CD14-positive monocyte (primary cell): ENCODE data around the gene NEFH. TPM values are rescaled to one million over a fixed set of nuclear protein-coding genes. Genes with fewer than 3 reads are reported as not detected.

Experiments used
- DNase-seq, 3 donors: peaks; one replicate each; pipeline ENCODE4 v3.0.0-alpha.2; 2011 to 2022
- H2AFZ ChIP-seq: 2 replicates; pipeline ENCODE4 v1.6.0; 2012; ENCODE audit warnings: mild to moderate bottlenecking, low read depth, low read length, inconsistent platforms; ENCODE audit not compliant: insufficient read depth, poor library complexity, severe bottlenecking
- H3K27ac ChIP-seq, 2 donors: 1 replicate in 1 of 2; 2 replicates in 1 of 2; pipeline ENCODE4 v1.5.1; 2012 to 2013; ENCODE audit warnings: low read length in 2 of 2, control low read depth in 1 of 2, inconsistent platforms in 1 of 2, low read depth in 1 of 2, mild to moderate bottlenecking in 1 of 2
- H3K27me3 ChIP-seq, 2 donors: one replicate each; pipeline versions ENCODE4 v1.6.0 to v1.6.1; 2011 to 2013; ENCODE audit warnings: low read length in 2 of 2; ENCODE audit not compliant: control insufficient read depth in 2 of 2, insufficient read depth in 2 of 2
- H3K36me3 ChIP-seq, 2 donors: replicated peaks in 1 of 2; 1 replicate in 1 of 2; 2 replicates in 1 of 2; pipeline versions ENCODE4 v1.5.1 to v1.6.1; 2012 to 2013; ENCODE audit warnings: low read length in 2 of 2, control low read depth in 1 of 2, inconsistent platforms in 1 of 2, mild to moderate bottlenecking in 1 of 2; ENCODE audit not compliant: insufficient read depth in 2 of 2, control insufficient read depth in 1 of 2
- H3K4me1 ChIP-seq, 2 donors: 1 replicate in 1 of 2; 2 replicates in 1 of 2; pipeline versions ENCODE4 v1.5.1 to v1.6.1; 2012 to 2013; ENCODE audit warnings: low read length in 2 of 2, control low read depth in 1 of 2, inconsistent platforms in 1 of 2, mild to moderate bottlenecking in 1 of 2, moderate library complexity in 1 of 2; ENCODE audit not compliant: insufficient read depth in 2 of 2, control insufficient read depth in 1 of 2
- H3K4me2 ChIP-seq: replicated peaks from 2 replicates; pipeline ENCODE3; 2012; ENCODE audit warnings: low read length, moderate library complexity, mild to moderate bottlenecking; ENCODE audit not compliant: poor library complexity, severe bottlenecking; ENCODE audit errors: extremely low read depth
- H3K4me3 ChIP-seq, 3 experiments: fragments of 200-600 bp in 1 of 3; sonication (generic) in 1 of 3; replicated peaks in 1 of 3; 1 replicate in 2 of 3; 2 replicates in 1 of 3; pipeline ENCODE4 v1.5.1; 2011 to 2013; ENCODE audit warnings: low read length in 3 of 3, mild to moderate bottlenecking in 3 of 3, control low read depth in 2 of 3, low read depth in 2 of 3, inconsistent platforms in 1 of 3, moderate library complexity in 1 of 3
- H3K79me2 ChIP-seq: 2 replicates; pipeline ENCODE4 v1.6.0; 2012; ENCODE audit warnings: mild to moderate bottlenecking, control low read depth, inconsistent platforms, low read length, moderate library complexity; ENCODE audit not compliant: insufficient read depth
- H3K9ac ChIP-seq: 2 replicates; pipeline ENCODE4 v1.6.0; 2017; ENCODE audit warnings: low read length, mild to moderate bottlenecking; ENCODE audit not compliant: insufficient read depth, poor library complexity, severe bottlenecking
- H3K9me3 ChIP-seq, 2 donors: replicated peaks in 1 of 2; 1 replicate in 1 of 2; 2 replicates in 1 of 2; pipeline versions ENCODE4 v1.5.1 to v1.6.1; 2012 to 2013; ENCODE audit warnings: low read length in 2 of 2, control low read depth in 1 of 2; ENCODE audit not compliant: control insufficient read depth in 1 of 2, insufficient read depth in 1 of 2
- H4K20me1 ChIP-seq: 2 replicates; pipeline ENCODE4 v1.6.0; 2012; ENCODE audit warnings: mild to moderate bottlenecking, low read length, control low read depth, moderate library complexity; ENCODE audit not compliant: insufficient read depth
- H3K27ac Mint-ChIP-seq, 7 donors: one replicate each; pipeline ENCODE4 v1.8.0; 2020; ENCODE audit warnings: mild to moderate bottlenecking in 7 of 7, mixed read lengths in 7 of 7, moderate library complexity in 6 of 7, inconsistent platforms in 2 of 7
- H3K27me3 Mint-ChIP-seq, 3 donors: one replicate each; pipeline ENCODE4 v1.8.0; 2021 to 2022; ENCODE audit warnings: low read depth in 3 of 3, mild to moderate bottlenecking in 3 of 3, mixed read lengths in 3 of 3, moderate library complexity in 3 of 3, inconsistent platforms in 1 of 3
- H3K36me3 Mint-ChIP-seq, 2 donors: one replicate each; pipeline ENCODE4 v1.8.0; 2020; ENCODE audit warnings: mixed read lengths in 2 of 2, inconsistent platforms in 1 of 2, mild to moderate bottlenecking in 1 of 2
- H3K4me1 Mint-ChIP-seq: one replicate; pipeline ENCODE4 v1.8.0; 2020; ENCODE audit warnings: mild to moderate bottlenecking, mixed read lengths
- H3K4me3 Mint-ChIP-seq, 2 donors: one replicate each; pipeline ENCODE4 v1.8.0; 2020; ENCODE audit warnings: mild to moderate bottlenecking in 2 of 2, mixed read lengths in 2 of 2, moderate library complexity in 1 of 2
- H3K9me3 Mint-ChIP-seq, 7 donors: one replicate each; pipeline ENCODE4 v1.8.0; 2020 to 2022; ENCODE audit warnings: mixed read lengths in 7 of 7, mild to moderate bottlenecking in 6 of 7, moderate library complexity in 6 of 7, inconsistent platforms in 2 of 7
- CTCF ChIP-seq: fragments of 200-600 bp; IDR thresholded peaks from one replicate; pipeline ENCODE4 v1.8.0; 2022; ENCODE audit warnings: antibody characterized with exemption, mild to moderate bottlenecking
- WGBS: methylation state at CpG from one replicate; pipeline ENCODE4 v1.1.5; 2013; ENCODE audit warnings: missing lambda C conversion rate; ENCODE audit not compliant: insufficient coverage; 5-methylcytosine and 5-hydroxymethylcytosine counted together
- intact Hi-C, 2 donors: fragments of 100-400 bp; cut with micrococcal nuclease; formaldehyde crosslinking; loops; one replicate each; pipeline versions ENCODE4 v1.15.0 to v1.15.1; 2023
- polyA plus RNA-seq, 3 donors: library from polyadenylated mRNA; depleted of rRNA in 1 of 3; unstranded in 2 of 3; stranded (reverse) in 1 of 3; fragments of 300-500 nt in 2 of 3; fragments of >200 nt in 1 of 3; fragmentation: Illumina TruSeq in 2 of 3; gene quantifications; 1 replicate in 2 of 3; 2 replicates in 1 of 3; pipeline ENCODE4 v1.2.3, GENCODE V29; 2012 to 2021

The NEFH gene
- polyA plus RNA-seq, 3 donors = 0.20 to 1.2 (median 0.74) TPM

DNA sequence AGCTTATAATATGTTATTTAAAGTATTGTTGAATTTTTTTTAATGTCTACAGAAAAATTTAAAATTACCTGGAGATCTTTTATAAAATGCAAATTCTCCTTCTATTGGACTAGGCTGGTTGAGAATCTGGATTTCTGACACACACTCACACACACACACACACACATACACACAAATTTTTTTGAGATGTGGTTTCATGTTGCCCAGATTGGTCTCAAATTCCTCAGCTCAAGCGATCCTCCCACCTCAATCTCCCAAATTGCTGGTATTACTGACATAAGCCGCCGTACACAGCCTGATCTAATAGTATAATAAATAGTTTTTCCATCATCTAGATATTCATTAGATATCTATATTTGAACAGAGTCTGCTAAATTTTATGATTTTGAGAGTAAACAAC is 46.2 kb upstream of the NEFH start:
- H3K36me3 ChIP-seq = no peaks in the 10 kb centered on the region
- H3K4me3 ChIP-seq = no peak overlapping the region
- WGBS = no CpG with 5 or more reads among the region's 3 CpGs
- peaks cover 0 to 5% of the 10 kb centered on the region in 2 donors for H3K27me3 ChIP-seq
- no peak overlapping the region for H3K9ac ChIP-seq
- no peaks in the 10 kb centered on the region for H3K36me3 Mint-ChIP-seq
- no peaks in the 10 kb centered on the region for H3K4me1 Mint-ChIP-seq
- H3K4me1 ChIP-seq = no peaks in the 10 kb centered on the region
- no peak overlapping the region for H3K4me3 Mint-ChIP-seq
- H3K27ac Mint-ChIP-seq = no peak overlapping the region
- H3K79me2 ChIP-seq = no peaks in the 10 kb centered on the region
- H3K4me2 ChIP-seq = no peak overlapping the region
- H3K9me3 ChIP-seq = no peaks in the 10 kb centered on the region
- no peak for TF ChIP-seq CTCF
- peaks cover 2 to 27% (median 7%) of the 10 kb centered on the region in 3 donors for H3K27me3 Mint-ChIP-seq
- no peak for DNase-seq
- no peaks in the 10 kb centered on the region for H4K20me1 ChIP-seq
- intact Hi-C loops = no loop called here
- H3K9me3 Mint-ChIP-seq = no peaks in the 10 kb centered on the region
- H3K27ac ChIP-seq = no peak overlapping the region
- H2AFZ ChIP-seq = no peak overlapping the region

DNA sequence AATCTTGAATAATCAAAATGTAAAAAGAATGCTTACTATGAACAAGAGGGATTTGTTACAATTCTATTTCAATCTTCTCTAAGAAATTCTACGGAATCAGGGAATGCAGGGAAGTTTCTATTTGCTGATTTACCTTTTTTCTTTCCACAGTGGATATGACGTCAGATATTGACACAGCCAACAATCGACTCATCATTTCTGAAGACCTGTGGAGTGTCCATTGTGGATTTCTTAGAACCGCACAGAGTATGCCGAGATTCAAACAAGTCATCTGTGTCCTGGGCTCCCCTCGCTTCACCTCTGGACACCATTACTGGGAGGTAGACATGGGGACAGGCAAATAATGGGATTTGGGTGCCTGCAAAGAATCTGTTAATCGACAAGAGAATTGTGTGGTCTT is 45.7 kb upstream of the NEFH start:
- Histone ChIP-seq H3K27ac (no peak overlapping the region), H3K4me2 (no peak overlapping the region), H3K27me3 (peaks cover 0 to 5% of the 10 kb centered on the region in 2 donors), H3K79me2 (no peaks in the 10 kb centered on the region), H3K36me3 (no peaks in the 10 kb centered on the region), H2AFZ (no peak overlapping the region), H3K9ac (no peak overlapping the region), H3K4me3 (no peak overlapping the region), H4K20me1 (no peaks in the 10 kb centered on the region), H3K4me1 (no peaks in the 10 kb centered on the region), H3K9me3 (no peaks in the 10 kb centered on the region)
- H3K27me3 Mint-ChIP-seq = peaks cover 2 to 25% (median 5%) of the 10 kb centered on the region in 3 donors
- no peak overlapping the region for H3K4me3 Mint-ChIP-seq
- intact Hi-C loops = no loop called here
- H3K27ac Mint-ChIP-seq = no peak overlapping the region
- H3K9me3 Mint-ChIP-seq = no peaks in the 10 kb centered on the region
- no peak for DNase-seq
- WGBS = 100% methylated on average over 4 of the region's 7 CpGs
- no peaks in the 10 kb centered on the region for H3K36me3 Mint-ChIP-seq
- no peaks in the 10 kb centered on the region for H3K4me1 Mint-ChIP-seq
- TF ChIP-seq CTCF = no peak
